Measurements from ENCODE around the gene IZUMO1.

The IZUMO1 gene

GRCh38 chr19:48705431-48705830, 41.3 kb downstream of the IZUMO1 start:
- TF ChIP-seq CTCF (IDR thresholded peaks at IDR 0.05): no peak
- no peak for DNase-seq
- Histone ChIP-seq H3K4me3 (no peak overlapping the region), H3K9me3 (no peaks in the 10 kb centered on the region), H3K4me1 (no peaks in the 10 kb centered on the region), H3K27me3 (no peaks in the 10 kb centered on the region), H3K36me3 (peaks cover 0 to 28% (median 0%) of the 10 kb centered on the region in 3 donors), H3K27ac (no peak overlapping the region)
- intact Hi-C loops (cut with DNase I; ENCODE audit: low total_unique reads): no loop called here

- intact Hi-C loops (cut with DNase I; ENCODE audit: low total_unique reads): no loop called here
- DNase-seq: no peak
- Histone ChIP-seq H3K27ac (no peak overlapping the region), H3K36me3 (peaks cover 0 to 28% (median 0%) of the 10 kb centered on the region in 3 donors), H3K4me1 (no peaks in the 10 kb centered on the region), H3K4me3 (no peak overlapping the region), H3K9me3 (no peaks in the 10 kb centered on the region), H3K27me3 (peaks cover 0 to 1% of the 10 kb centered on the region in 2 donors)
- no peak for TF ChIP-seq CTCF (IDR thresholded peaks at IDR 0.05)
These were observed 43.4 kb downstream of the IZUMO1 start for GRCh38 chr19:48703316-48703715.

- no peak overlapping the region for H3K4me3 ChIP-seq
- no peaks in the 10 kb centered on the region for H3K4me1 ChIP-seq
- intact Hi-C loops (cut with DNase I; ENCODE audit: low total_unique reads): no loop called here
- H3K27me3 ChIP-seq: peaks cover 0 to 4% of the 10 kb centered on the region in 2 donors
- no peak overlapping the region for H3K27ac ChIP-seq
- TF ChIP-seq CTCF (IDR thresholded peaks at IDR 0.05): no peak
- H3K9me3 ChIP-seq: no peaks in the 10 kb centered on the region
- DNase-seq: no peak
- H3K36me3 ChIP-seq: peaks cover 0 to 28% (median 0%) of the 10 kb centered on the region in 3 donors
These were observed 44.0 kb downstream of the IZUMO1 start for GRCh38 chr19:48702701-48703100.

GRCh38 chr19:48698046-48698445, 48.7 kb downstream of the IZUMO1 start:
- intact Hi-C loops (cut with DNase I; ENCODE audit: low total_unique reads): no loop called here
- no peak for TF ChIP-seq CTCF (IDR thresholded peaks at IDR 0.05)
- Histone ChIP-seq H3K4me3 (no peak overlapping the region), H3K27ac (no peak overlapping the region), H3K4me1 (peaks cover 0 to 10% (median 2%) of the 10 kb centered on the region in 4 donors), H3K9me3 (no peaks in the 10 kb centered on the region), H3K27me3 (peaks cover 0 to 28% of the 10 kb centered on the region in 2 donors), H3K36me3 (peaks cover 0 to 18% (median 0%) of the 10 kb centered on the region in 3 donors)
- DNase-seq: no peak

GRCh38 chr19:48696353-48697010, 50.2 kb downstream of the IZUMO1 start:
- no peak for TF ChIP-seq CTCF (IDR thresholded peaks at IDR 0.05)
- H3K9me3 ChIP-seq: no peaks in the 10 kb centered on the region
- H3K4me1 ChIP-seq: peaks cover 0 to 10% (median 2%) of the 10 kb centered on the region in 4 donors
- peaks cover 0 to 7% (median 0%) of the 10 kb centered on the region in 3 donors for H3K36me3 ChIP-seq
- H3K27me3 ChIP-seq: peaks cover 0 to 28% of the 10 kb centered on the region in 2 donors
- no peak overlapping the region for H3K4me3 ChIP-seq
- intact Hi-C loops (cut with DNase I; ENCODE audit: low total_unique reads): loop anchor here (2.0 kb wide), 1 partner anchor 74 kb away; no protein-coding TSS in a partner anchor
- H3K27ac ChIP-seq: no peak overlapping the region
- no peak for DNase-seq

Measured in tibial artery (tissue), 4 donors.